Left colon (tissue), 2 donors: Measurements from ENCODE around the gene YIF1A. TPM values are rescaled to one million over a fixed set of nuclear protein-coding genes. Genes with fewer than 3 reads are reported as not detected.

ENCODE experiments used
- ATAC-seq: fragments of 200-7000 bp; cut with Tn5 transposase; one replicate; pipeline ENCODE4 v1.9.1; 2020; ENCODE audit warnings: mild to moderate bottlenecking, moderate library complexity
- DNase-seq, 2 donors: peaks; one replicate each; pipeline ENCODE4 v3.0.0-alpha.2; 2020
- intact Hi-C, 2 donors: fragments of 100-400 bp; cut with DNase I in 1 of 2; cut with micrococcal nuclease in 1 of 2; formaldehyde crosslinking; loops; one replicate each; pipeline versions ENCODE4 v1.11.2 to v1.14.0; 2022; cut with DNase I, micrococcal nuclease
- long read RNA-seq: library from polyadenylated mRNA; unstranded; transcript quantifications from one replicate; pipeline ENCODE4 v2.0.0, GENCODE V29; 2021
- total RNA-seq, 2 donors: library from RNA; stranded (reverse); fragmentation: NEBNext Ultra II Directional; extraction: Animal tissue kit (Norgen Biotek cat#: 25700); gene quantifications; one replicate each; pipeline ENCODE4 v1.2.1, GENCODE V29; 2021
- donor health status: DM: no; HTN: no; CAD: no.
- donor health status: DM: yes; HTN: yes; CAD: no.

The YIF1A gene
- total RNA-seq, result 100 to 1,000 TPM in 1 of 2 donors, 10 to 100 TPM in 1; 87.8 to 101 TPM
- long read RNA-seq, transcript YIF1A-201 (7 exons, 943 nt), result minor isoform, 5 of 216 reads
- long read RNA-seq, transcript YIF1A-203 (8 exons, 1,124 nt), result major isoform, 182 of 216 reads
- long read RNA-seq, partial matches to known transcripts, result 17 of 216 reads
- long read RNA-seq, other reads (novel, unspliced or antisense), result 11 of 216 reads

GRCh38 chr11:66288671-66289547, at the start of gene YIF1A:
Gene YIF1A (minus strand): TSS chr11:66289143. CDS start chr11:66288985, 158 bp downstream.
- ATAC-seq, result peak; percentile 89
- intact Hi-C loops, result no loop called here
- DNase-seq, result peak; percentile 97 to 100

GRCh38 chr11:66337103-66337899, 48.4 kb upstream of the YIF1A start:
- ATAC-seq (no peak), DNase-seq (no peak)
- intact Hi-C loops, result no loop called here

GRCh38 chr11:66336234-66337102, 47.5 kb upstream of the YIF1A start, which contains the start of gene RIN1:
Gene RIN1 (minus strand): TSS chr11:66336434. CDS start chr11:66336402, 32 bp downstream.
- DNase-seq, result peak; percentile 66 to 79
- ATAC-seq, result peak; percentile 91
- intact Hi-C loops, result no loop called here

- peak in 1 of 2 donors; percentile 38 for DNase-seq
These were observed 46.7 kb upstream of the YIF1A start for GRCh38 chr11:66335531-66336233.

GRCh38 chr11:66334605-66335442, 45.9 kb upstream of the YIF1A start:
- DNase-seq, result no peak
- intact Hi-C loops, result no loop called here

More at GRCh38 chr11:66335531-66336233, 46.7 kb upstream of the YIF1A start:
- intact Hi-C loops, result no loop called here
- ATAC-seq, result peak; percentile 60

GRCh38 chr11:66333896-66334604, 45.1 kb upstream of the YIF1A start:
- DNase-seq, result no peak
- intact Hi-C loops, result no loop called here
- no peak for ATAC-seq

More at GRCh38 chr11:66334605-66335442, 45.9 kb upstream of the YIF1A start:
- no peak for ATAC-seq

- no peak for DNase-seq
- ATAC-seq, result no peak
- intact Hi-C loops, result no loop called here
These were observed 44.4 kb upstream of the YIF1A start for GRCh38 chr11:66333220-66333877.

- intact Hi-C loops, result no loop called here
- no peak for DNase-seq
- ATAC-seq, result no peak
These were observed 43.7 kb upstream of the YIF1A start for GRCh38 chr11:66332371-66333219.

- ATAC-seq (no peak), DNase-seq (no peak)
- intact Hi-C loops, result no loop called here
These were observed 42.8 kb upstream of the YIF1A start for GRCh38 chr11:66331542-66332370.

- no peak for DNase-seq
- ATAC-seq, result no peak
- intact Hi-C loops, result no loop called here
These were observed 42.0 kb upstream of the YIF1A start for GRCh38 chr11:66330931-66331330.

GRCh38 chr11:66329165-66329673, 40.3 kb upstream of the YIF1A start:
- DNase-seq, result no peak
- no peak for ATAC-seq

GRCh38 chr11:66328302-66329144, 39.6 kb upstream of the YIF1A start:
- intact Hi-C loops, result no loop called here
- peak in 1 of 2 donors; percentile 81 for DNase-seq
- ATAC-seq, result peak; percentile 80

More at GRCh38 chr11:66329165-66329673, 40.3 kb upstream of the YIF1A start:
- intact Hi-C loops, result no loop called here

- ATAC-seq (peak; percentile 76), DNase-seq (peak in 1 of 2 donors; percentile 34)
- intact Hi-C loops, result no loop called here
These were observed 39.0 kb upstream of the YIF1A start for GRCh38 chr11:66328031-66328301.
